A673 (cell line): ENCODE data around the gene ARL10. TPM values are rescaled to one million over a fixed set of nuclear protein-coding genes. Genes with fewer than 3 reads are reported as not detected.

ENCODE experiments used
- Bru-seq: library from RNA; stranded (reverse); fragments of 400-500 nt; gene quantifications from one replicate; lab custom pipeline; 2021; lab: Mats Ljungman, UMichigan
- BruChase-seq, 2 experiments: library from RNA; stranded (reverse); fragments of 400-500 nt; gene quantifications; one replicate each; lab custom pipeline; 2021; lab: Mats Ljungman, UMichigan
- BruUV-seq: library from RNA; stranded (reverse); fragments of 400-500 nt; replicated peaks from 2 replicates; lab custom pipeline; 2021; lab: Mats Ljungman, UMichigan
- CTCF ChIA-PET: fragments of 300-600 bp; sonication (Branson Sonifier 250); formaldehyde crosslinking; loops from one replicate; lab custom pipeline; 2022; ENCODE audit warnings: antibody characterized with exemption; lab: Charles Lee
- POLR2A ChIA-PET: fragments of 300-600 bp; sonication (Branson Sonifier 250); formaldehyde crosslinking; loops from one replicate; lab custom pipeline; 2022; ENCODE audit warnings: antibody characterized with exemption; ENCODE audit not compliant: low non-redundant PET; lab: Charles Lee
- DNase-seq: peaks from one replicate; pipeline ENCODE4 v3.0.0-alpha.2; 2015; ENCODE audit warnings: low spot score
- H3K27ac ChIP-seq: fragments of 200-600 bp; sonication (generic); 2 replicates; pipeline ENCODE4 v1.5.1; 2016; ENCODE audit warnings: mixed run types, low read depth, mild to moderate bottlenecking, mixed read lengths, antibody characterized with exemption, low read length; ENCODE audit not compliant: poor library complexity, severe bottlenecking
- H3K27me3 ChIP-seq: fragments of 200-600 bp; sonication (generic); replicated peaks from 2 replicates; pipeline ENCODE4 v1.6.1; 2017; ENCODE audit warnings: mixed run types, low read depth, mild to moderate bottlenecking, mixed read lengths, antibody characterized with exemption, low read length; ENCODE audit not compliant: insufficient read depth, poor library complexity
- H3K36me3 ChIP-seq: fragments of 200-600 bp; sonication (generic); 2 replicates; pipeline ENCODE4 v1.6.1; 2016; ENCODE audit warnings: mixed run types, mild to moderate bottlenecking, mixed read lengths, antibody characterized with exemption, low read length; ENCODE audit not compliant: insufficient read depth, poor library complexity, severe bottlenecking
- H3K4me1 ChIP-seq: fragments of 200-600 bp; sonication (generic); 2 replicates; pipeline ENCODE4 v1.6.1; 2017; ENCODE audit warnings: mixed run types, mild to moderate bottlenecking, mixed read lengths, antibody characterized with exemption, low read length; ENCODE audit not compliant: insufficient read depth, poor library complexity, severe bottlenecking
- H3K4me3 ChIP-seq: fragments of 200-600 bp; sonication (generic); 2 replicates; pipeline ENCODE4 v1.5.1; 2016; ENCODE audit warnings: low read depth, mixed run types, mild to moderate bottlenecking, mixed read lengths, low read length; ENCODE audit not compliant: poor library complexity, severe bottlenecking
- H3K9me3 ChIP-seq: fragments of 200-600 bp; sonication (generic); 2 replicates; pipeline ENCODE4 v1.6.1; 2016; ENCODE audit warnings: mixed run types, low read depth, mild to moderate bottlenecking, mixed read lengths, antibody characterized with exemption, low read length; ENCODE audit not compliant: poor library complexity, severe bottlenecking
- EZH2 ChIP-seq: fragments of 200-600 bp; sonication (generic); IDR thresholded peaks from 2 replicates; pipeline ENCODE4 v1.6.1; 2017; ENCODE audit warnings: borderline replicate concordance, low read depth, mild to moderate bottlenecking, mixed read lengths, antibody characterized with exemption, low read length; ENCODE audit not compliant: poor library complexity, severe bottlenecking
- intact Hi-C: fragments of 100-400 bp; cut with micrococcal nuclease; formaldehyde crosslinking; loops from one replicate; pipeline ENCODE4 v1.10.0; 2022; ENCODE audit not compliant: unreplicated experiment
- long read RNA-seq: library from polyadenylated mRNA; stranded (forward); transcript quantifications from one replicate; pipeline ENCODE4 v2.0.0, GENCODE V29; 2022
- total RNA-seq: library from RNA; stranded (reverse); gene quantifications from 2 replicates; pipeline ENCODE4 v1.2.3, GENCODE V29; 2021
- TF ChIP-seq, protein P1 (sequence below): fragments of 300-800, 200-600 bp; sonication (generic); conservative IDR thresholded peaks from 2 replicates; pipeline ENCODE4 v1.5.1; 2017; ENCODE audit warnings: low read depth, mild to moderate bottlenecking, antibody characterized with exemption, low read length, moderate library complexity, mixed read lengths

ARL10 gene
- total RNA-seq (13.6 and 15.8 TPM in 2 replicates), Bru-seq, nascent RNA (percentile 63 among the genes with signal in this experiment), BruChase-seq, experiment 1, labeled RNA remaining after a 2-hour chase (percentile 82 among the genes with signal in this experiment), BruChase-seq, experiment 2, labeled RNA remaining after a 6-hour chase (percentile 92 among the genes with signal in this experiment)
- long read RNA-seq, full-length matches to known transcripts, result 2 of 12 reads
- long read RNA-seq, partial matches to known transcripts, result 3 of 12 reads
- long read RNA-seq, other reads (novel, unspliced or antisense), result 7 of 12 reads

DNA sequence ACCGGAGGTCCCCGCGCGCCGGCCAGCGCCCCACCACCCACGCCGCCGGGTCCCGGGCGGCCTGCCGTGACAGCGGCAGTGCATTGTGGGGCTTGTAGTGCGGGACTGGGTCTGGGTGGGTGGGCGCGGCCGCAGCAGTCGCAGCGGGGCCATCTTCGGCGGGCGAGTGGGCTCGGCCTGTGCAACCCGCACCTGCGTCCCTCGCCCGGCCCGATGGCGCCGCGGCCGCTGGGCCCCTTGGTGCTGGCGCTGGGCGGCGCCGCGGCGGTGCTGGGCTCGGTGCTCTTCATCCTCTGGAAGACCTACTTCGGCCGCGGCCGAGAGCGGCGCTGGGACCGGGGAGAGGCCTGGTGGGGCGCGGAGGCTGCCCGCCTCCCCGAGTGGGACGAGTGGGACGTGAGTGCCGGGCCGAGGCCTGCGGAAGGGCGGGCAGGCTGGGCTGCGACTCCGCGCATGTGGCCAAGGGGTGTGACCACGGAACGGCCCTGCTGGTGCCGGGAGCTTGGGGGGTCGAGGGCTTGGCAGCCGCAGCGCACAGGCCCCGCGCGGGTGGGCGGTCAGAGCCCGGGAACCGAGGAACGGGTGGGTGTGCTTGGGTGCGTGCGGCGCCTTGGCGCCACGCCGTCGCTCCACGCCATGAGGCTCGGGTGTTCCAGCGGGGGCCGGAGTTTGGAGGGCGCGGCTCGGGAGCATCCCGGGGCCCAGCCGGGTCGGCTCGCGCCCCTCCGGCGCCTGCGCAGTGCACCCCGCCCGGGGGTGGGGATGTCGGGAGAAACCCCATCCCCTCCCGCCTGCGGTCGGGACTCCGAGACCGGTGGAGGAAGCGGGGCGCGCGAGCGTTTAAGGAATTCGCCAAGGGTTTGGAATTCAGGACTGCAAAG lies at the start of gene ARL10:
Gene ARL10 (plus strand): TSS at position 137 of the 881 bp plus-strand sequence. CDS start 77 bp downstream, at position 214.
- peaks cover 4% of the 10 kb centered on the region for H3K36me3 ChIP-seq
- intact Hi-C loops, result no loop called here
- DNase-seq, result peak; percentile 54
- ChIA-PET CTCF (no interaction called here), POLR2A (no interaction called here)
- peak within 1 kb of the TSS; percentile 71 for H3K27ac ChIP-seq
- H3K27me3 ChIP-seq, result no peaks in the 10 kb centered on the region
- H3K9me3 ChIP-seq, result no peaks in the 10 kb centered on the region
- H3K4me3 ChIP-seq, result peak within 1 kb of the TSS; percentile 89
- peaks cover 4% of the 10 kb centered on the region for H3K4me1 ChIP-seq
- BruUV-seq, result no TSS peak
- no peak for TF ChIP-seq EZH2
- TF ChIP-seq, protein P1, sequence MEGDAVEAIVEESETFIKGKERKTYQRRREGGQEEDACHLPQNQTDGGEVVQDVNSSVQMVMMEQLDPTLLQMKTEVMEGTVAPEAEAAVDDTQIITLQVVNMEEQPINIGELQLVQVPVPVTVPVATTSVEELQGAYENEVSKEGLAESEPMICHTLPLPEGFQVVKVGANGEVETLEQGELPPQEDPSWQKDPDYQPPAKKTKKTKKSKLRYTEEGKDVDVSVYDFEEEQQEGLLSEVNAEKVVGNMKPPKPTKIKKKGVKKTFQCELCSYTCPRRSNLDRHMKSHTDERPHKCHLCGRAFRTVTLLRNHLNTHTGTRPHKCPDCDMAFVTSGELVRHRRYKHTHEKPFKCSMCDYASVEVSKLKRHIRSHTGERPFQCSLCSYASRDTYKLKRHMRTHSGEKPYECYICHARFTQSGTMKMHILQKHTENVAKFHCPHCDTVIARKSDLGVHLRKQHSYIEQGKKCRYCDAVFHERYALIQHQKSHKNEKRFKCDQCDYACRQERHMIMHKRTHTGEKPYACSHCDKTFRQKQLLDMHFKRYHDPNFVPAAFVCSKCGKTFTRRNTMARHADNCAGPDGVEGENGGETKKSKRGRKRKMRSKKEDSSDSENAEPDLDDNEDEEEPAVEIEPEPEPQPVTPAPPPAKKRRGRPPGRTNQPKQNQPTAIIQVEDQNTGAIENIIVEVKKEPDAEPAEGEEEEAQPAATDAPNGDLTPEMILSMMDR, result no peak

DNA sequence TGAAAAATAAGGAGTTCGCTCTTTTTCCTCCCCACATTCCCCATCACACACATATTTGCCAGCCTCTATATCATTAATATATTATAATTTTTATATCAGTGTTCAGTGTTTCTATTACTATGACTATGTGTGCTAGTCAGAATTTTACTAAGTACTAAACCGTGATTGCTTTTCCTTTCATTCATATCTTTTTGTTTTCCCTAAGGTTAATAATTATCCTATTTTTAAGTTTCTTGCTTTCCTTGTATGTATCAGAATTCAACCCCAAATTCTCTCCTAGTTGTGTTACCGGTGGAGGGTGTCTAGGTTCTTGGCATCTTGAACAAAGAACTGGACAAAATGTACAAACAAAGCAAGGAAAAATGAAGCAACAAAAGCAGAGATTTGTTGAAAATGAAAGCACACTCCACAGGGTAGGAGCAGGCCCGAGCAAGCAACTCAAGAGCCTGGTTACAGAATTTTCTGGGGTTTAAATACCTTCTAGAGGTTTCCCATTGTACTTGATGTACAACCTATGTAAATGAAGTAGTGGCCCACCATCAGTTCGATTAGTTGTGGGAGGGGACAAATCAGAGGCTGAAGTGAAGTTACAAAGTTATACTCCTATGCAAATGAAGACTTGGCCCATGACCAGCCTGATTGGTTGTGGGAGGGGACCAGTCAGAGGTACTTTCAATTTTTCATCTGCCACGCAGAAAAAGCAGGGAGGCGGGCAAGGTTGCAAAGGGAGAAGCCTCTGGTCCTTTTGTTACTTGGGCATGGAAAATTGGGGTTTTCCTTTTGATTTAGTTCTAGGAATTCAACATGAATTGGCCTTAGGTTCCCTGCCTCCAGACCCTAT lies 47.5 kb upstream of the ARL10 start:
- no peak for TF ChIP-seq EZH2
- TF ChIP-seq, protein P1, result no peak
- H3K4me3 ChIP-seq, result no peak overlapping the region
- no peaks in the 10 kb centered on the region for H3K27me3 ChIP-seq
- intact Hi-C loops, result no loop called here
- no peak for DNase-seq
- ChIA-PET CTCF (no interaction called here), POLR2A (no interaction called here)
- peaks cover 14% of the 10 kb centered on the region for H3K36me3 ChIP-seq
- no TSS peak for BruUV-seq
- H3K27ac ChIP-seq, result no peak overlapping the region
- no peaks in the 10 kb centered on the region for H3K9me3 ChIP-seq
- H3K4me1 ChIP-seq, result no peaks in the 10 kb centered on the region
